AG10803 (cell line): ENCODE data around the gene SLC22A3.
"Not testable (repeated sequence)": the region's sequence is repeated elsewhere in the genome, so short reads cannot be mapped to it uniquely, and the experiment has no call there.

Experiments used
- DNase-seq: peaks from one replicate; pipeline ENCODE4 v3.0.0; 2010; ENCODE audit warnings: low read depth
- H3K4me3 ChIP-seq: 2 replicates; pipeline ENCODE4 v1.5.1; 2011; ENCODE audit warnings: mild to moderate bottlenecking, low read length, control low read depth
- TF ChIP-seq, protein P1 (sequence below): conservative IDR thresholded peaks from 2 replicates; pipeline ENCODE4 v1.5.1; 2011; ENCODE audit warnings: mild to moderate bottlenecking, low read length, control low read depth, inconsistent platforms

The SLC22A3 gene

DNA sequence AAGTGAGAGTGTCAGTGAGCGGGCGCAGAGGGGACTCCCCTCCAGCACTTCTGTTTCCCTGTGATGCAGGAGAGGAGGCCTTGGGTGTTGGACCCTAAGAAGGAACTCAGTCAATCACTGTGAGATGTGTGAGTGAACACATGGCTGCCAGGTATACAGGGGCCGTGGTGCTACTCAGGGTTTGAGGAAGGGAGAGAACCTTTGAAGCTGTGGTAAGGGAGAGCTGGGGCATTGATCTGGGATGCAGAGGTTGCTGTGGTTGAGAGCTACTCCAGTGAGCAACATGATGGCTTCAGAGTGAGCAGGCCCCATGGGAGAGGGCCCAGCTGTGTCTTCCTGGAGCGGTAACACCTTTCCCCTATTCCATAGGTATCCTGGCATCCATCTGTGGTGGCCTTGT lies 99.2 kb downstream of the SLC22A3 start:
- TF ChIP-seq, protein P1, sequence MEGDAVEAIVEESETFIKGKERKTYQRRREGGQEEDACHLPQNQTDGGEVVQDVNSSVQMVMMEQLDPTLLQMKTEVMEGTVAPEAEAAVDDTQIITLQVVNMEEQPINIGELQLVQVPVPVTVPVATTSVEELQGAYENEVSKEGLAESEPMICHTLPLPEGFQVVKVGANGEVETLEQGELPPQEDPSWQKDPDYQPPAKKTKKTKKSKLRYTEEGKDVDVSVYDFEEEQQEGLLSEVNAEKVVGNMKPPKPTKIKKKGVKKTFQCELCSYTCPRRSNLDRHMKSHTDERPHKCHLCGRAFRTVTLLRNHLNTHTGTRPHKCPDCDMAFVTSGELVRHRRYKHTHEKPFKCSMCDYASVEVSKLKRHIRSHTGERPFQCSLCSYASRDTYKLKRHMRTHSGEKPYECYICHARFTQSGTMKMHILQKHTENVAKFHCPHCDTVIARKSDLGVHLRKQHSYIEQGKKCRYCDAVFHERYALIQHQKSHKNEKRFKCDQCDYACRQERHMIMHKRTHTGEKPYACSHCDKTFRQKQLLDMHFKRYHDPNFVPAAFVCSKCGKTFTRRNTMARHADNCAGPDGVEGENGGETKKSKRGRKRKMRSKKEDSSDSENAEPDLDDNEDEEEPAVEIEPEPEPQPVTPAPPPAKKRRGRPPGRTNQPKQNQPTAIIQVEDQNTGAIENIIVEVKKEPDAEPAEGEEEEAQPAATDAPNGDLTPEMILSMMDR, result no peak
- H3K4me3 ChIP-seq, result no peak overlapping the region
- no peak for DNase-seq

DNA sequence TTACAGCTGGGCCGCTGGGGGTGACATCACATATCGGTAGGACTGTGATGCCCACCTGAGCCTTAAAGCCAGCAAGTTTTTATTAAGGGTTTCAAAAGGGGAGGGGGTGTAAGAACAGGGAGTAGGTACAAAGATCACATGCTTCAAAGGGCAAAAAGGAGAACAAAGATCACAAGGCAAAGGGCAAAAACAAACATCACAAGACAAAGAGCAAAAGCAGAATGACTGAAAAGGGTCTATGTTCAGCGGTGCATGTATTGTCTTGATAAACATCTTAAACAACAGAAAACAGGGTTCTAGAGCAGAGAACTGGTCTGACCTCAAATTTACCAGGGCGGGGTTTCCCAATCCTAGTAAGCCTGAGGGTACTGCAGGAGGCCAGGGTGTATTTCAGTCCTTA lies 101.6 kb downstream of the SLC22A3 start:
- not testable (repeated sequence) for DNase-seq, H3K4me3 ChIP-seq

DNA sequence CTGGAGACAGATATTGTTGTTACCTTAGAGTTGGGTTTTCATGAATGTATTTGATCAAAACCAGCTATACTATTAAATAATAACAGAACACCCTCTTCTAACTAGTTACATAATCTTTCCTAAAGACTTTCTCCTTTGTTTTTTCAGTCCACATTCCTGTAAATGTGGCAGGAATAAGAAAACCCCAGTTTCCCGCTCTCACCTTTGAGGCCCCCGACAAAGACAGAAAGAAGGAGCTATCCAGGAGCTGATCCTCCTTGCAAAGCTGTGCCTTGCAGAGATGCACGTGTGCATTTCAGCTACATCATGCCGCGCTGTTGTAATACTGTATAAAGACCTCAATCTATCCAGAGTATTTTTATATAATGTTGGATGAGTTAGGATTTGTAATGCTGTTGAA lies 102.7 kb downstream of the SLC22A3 start:
- TF ChIP-seq, protein P1, result no peak
- no peak for DNase-seq
- H3K4me3 ChIP-seq, result no peak overlapping the region

DNA sequence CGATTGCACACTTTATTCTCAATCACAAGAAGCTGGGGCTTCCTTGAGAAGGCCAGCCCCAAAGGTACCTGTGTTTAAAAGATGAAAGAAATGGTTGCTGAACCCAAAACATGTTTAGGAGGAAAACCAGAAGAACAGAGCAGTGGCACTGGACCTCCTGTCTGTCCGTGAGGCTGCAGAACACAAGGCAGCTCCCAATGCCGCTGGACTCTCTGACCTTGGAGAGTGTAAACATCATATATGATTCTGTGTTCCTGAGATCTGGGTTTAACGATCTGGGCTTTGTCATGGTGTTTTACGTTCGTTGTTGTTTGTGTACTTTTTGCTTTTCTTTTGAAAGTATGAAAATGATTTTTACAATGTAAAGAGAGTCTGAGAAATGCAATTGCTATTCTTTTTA lies 106.1 kb downstream of the SLC22A3 start:
- TF ChIP-seq, protein P1, result no peak
- no peak for DNase-seq

DNA sequence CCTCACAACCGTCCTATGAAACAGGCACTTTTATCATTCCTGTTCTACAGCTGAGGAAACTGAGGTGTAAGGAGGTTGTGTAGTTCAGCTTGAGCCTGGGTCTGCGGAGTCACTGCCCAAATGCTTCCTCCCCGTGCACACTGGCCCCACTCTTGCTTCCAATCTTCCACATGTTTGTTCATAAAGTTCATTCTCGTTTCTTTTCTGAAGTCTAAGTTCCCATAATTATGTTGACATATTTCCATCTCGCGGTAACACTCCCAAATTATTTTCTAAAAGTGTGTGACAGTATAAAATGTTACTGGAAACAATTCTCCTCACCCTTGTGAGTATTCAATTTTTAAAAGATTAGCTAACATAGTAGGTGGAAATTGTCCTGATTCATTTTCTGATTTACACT lies 106.9 kb downstream of the SLC22A3 start:
- DNase-seq, result peak; percentile 31
- H3K4me3 ChIP-seq, result no peak overlapping the region
- TF ChIP-seq, protein P1, result no peak

More for the DNA sequence above, 106.1 kb downstream of the SLC22A3 start:
- H3K4me3 ChIP-seq, result no peak overlapping the region

DNA sequence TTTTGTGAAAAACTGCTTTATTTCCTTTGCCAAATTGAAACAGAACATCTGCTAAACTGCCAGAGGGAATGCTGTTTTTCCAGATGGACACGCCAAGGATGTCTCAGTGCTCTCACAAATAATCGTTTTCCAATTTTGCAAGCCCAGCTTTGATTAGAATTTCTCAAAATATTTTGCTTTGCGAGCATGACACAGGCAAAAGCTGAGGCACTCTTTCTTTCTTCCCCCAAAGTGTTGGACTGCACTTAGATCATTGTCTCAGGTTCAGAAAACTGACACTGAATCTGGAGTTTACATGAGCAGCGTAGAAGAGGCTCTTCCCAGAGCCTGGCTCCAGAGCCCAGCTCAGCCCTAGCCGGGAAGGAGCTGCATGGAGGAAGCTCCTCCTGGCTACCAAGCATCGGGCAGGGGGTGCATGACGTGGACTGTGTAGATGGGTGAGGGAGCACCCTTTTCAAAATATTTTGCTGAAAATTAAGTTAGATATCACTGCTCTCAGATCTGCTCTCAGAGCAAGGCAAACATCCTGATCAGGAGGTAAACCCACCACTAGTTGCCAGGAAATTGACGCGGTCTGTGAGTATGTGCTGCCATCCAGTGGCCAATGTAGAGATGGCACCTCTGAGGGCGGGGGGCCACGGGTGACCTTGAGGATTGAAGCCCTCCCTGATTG lies 107.5 kb downstream of the SLC22A3 start:
- TF ChIP-seq, protein P1, result peak; percentile 98
- DNase-seq, result peak; percentile 46
- H3K4me3 ChIP-seq, result peak overlapping the region; percentile 52

DNA sequence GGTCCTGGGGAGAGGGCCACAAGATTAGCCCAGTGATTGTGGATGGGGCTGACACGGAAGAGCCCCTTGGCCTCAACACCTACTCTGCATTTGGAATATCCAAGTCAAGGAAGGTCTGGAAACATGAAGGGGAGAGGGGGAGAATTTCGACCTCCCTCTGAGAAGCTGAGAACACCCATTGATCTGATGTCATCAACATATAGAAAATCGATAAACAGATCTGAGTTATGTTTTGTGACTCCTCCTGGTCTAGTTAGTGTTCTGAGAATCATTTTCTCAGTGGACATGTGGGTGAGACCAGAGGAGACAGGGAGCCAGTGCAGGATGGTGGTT lies 108.0 kb downstream of the SLC22A3 start:
- no peak for DNase-seq
- H3K4me3 ChIP-seq, result no peak overlapping the region
- TF ChIP-seq, protein P1, result no peak

DNA sequence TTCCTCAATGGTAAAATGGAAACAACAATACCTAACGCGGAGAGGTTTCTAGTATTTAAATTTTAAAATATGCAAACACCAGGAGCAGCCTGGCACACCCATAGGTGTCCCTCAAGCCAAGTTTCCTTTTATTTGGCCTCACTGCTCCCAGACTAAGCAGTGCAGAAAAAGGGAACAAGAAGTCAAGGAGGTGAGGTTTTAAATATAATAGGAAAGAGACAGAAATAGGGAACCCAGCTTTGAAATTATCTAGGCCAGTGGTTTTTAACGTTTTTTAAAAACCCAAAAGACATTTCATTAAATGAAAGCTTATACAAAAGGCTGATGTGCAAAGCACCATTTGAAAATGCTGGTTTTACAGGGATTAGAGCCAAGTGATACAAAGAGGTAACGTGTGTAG lies 109.6 kb downstream of the SLC22A3 start:
- TF ChIP-seq, protein P1, result no peak
- DNase-seq, result no peak
- H3K4me3 ChIP-seq, result no peak overlapping the region
